ENCODE results near the gene RBM24. TPM values are rescaled to one million over a fixed set of nuclear protein-coding genes. Genes with fewer than 3 reads are reported as not detected.

Gene RBM24
- 181 TPM for total RNA-seq
- long read RNA-seq, transcript RBM24-207 (5 exons, 1,544 nt): minor isoform, 25 of 131 reads
- long read RNA-seq, transcript RBM24-202 (4 exons, 2,703 nt): major isoform, 55 of 131 reads
- long read RNA-seq, partial matches to known transcripts: 3 of 131 reads
- long read RNA-seq, other reads (novel, unspliced or antisense): 42 of 131 reads

- intact Hi-C loops (cut with DNase I): loop anchor here (5.0 kb wide), 1 partner anchor 114 kb away; no protein-coding TSS in a partner anchor
- ATAC-seq: peak; percentile 11
- DNase-seq (ENCODE audit: missing footprints): no peak
These were observed at the start of gene RBM24 for GRCh38 chr6:17281100-17281496. RBM24 (plus strand) TSS chr6:17281361; CDS start chr6:17281582, 221 bp downstream.

- ATAC-seq: no peak
- intact Hi-C loops (cut with DNase I): no loop called here
- no peak for DNase-seq (ENCODE audit: missing footprints)
These were observed 47.6 kb upstream of the RBM24 start for GRCh38 chr6:17233531-17233930.

GRCh38 chr6:17237246-17237645 is 43.9 kb upstream of the RBM24 start:
- intact Hi-C loops (cut with DNase I): no loop called here
- no peak for ATAC-seq

GRCh38 chr6:17239260-17239659 is 41.9 kb upstream of the RBM24 start:
- intact Hi-C loops (cut with DNase I): no loop called here

More at GRCh38 chr6:17237246-17237645, 43.9 kb upstream of the RBM24 start:
- DNase-seq (ENCODE audit: missing footprints): no peak

GRCh38 chr6:17240803-17241500 is 40.2 kb upstream of the RBM24 start:
- intact Hi-C loops (cut with DNase I): no loop called here
- no peak for ATAC-seq
- no peak for DNase-seq (ENCODE audit: missing footprints)

More at GRCh38 chr6:17239260-17239659, 41.9 kb upstream of the RBM24 start:
- ATAC-seq (no peak), DNase-seq (ENCODE audit: missing footprints) (no peak)

GRCh38 chr6:17242087-17242486 is 39.1 kb upstream of the RBM24 start:
- no peak for ATAC-seq
- intact Hi-C loops (cut with DNase I): no loop called here
- no peak for DNase-seq (ENCODE audit: missing footprints)

- intact Hi-C loops (cut with DNase I): no loop called here
- ATAC-seq (no peak), DNase-seq (ENCODE audit: missing footprints) (no peak)
These were observed 30.9 kb upstream of the RBM24 start for GRCh38 chr6:17250237-17250636.

- no peak for ATAC-seq
- intact Hi-C loops (cut with DNase I): no loop called here
- DNase-seq (ENCODE audit: missing footprints): no peak
These were observed 29.2 kb upstream of the RBM24 start for GRCh38 chr6:17251953-17252352.

GRCh38 chr6:17258749-17259148 is 22.4 kb upstream of the RBM24 start:
- intact Hi-C loops (cut with DNase I): no loop called here
- no peak for ATAC-seq

GRCh38 chr6:17265570-17265969 is 15.6 kb upstream of the RBM24 start:
- no peak for DNase-seq (ENCODE audit: missing footprints)
- ATAC-seq: no peak
- intact Hi-C loops (cut with DNase I): no loop called here

More at GRCh38 chr6:17258749-17259148, 22.4 kb upstream of the RBM24 start:
- DNase-seq (ENCODE audit: missing footprints): no peak

GRCh38 chr6:17267566-17267965 is 13.6 kb upstream of the RBM24 start:
- no peak for ATAC-seq
- no peak for DNase-seq (ENCODE audit: missing footprints)

GRCh38 chr6:17268114-17268513 is 13.0 kb upstream of the RBM24 start:
- DNase-seq (ENCODE audit: missing footprints) (no peak), ATAC-seq (no peak)
- intact Hi-C loops (cut with DNase I): no loop called here

More at GRCh38 chr6:17267566-17267965, 13.6 kb upstream of the RBM24 start:
- intact Hi-C loops (cut with DNase I): no loop called here

- intact Hi-C loops (cut with DNase I): no loop called here
- ATAC-seq: no peak
- no peak for DNase-seq (ENCODE audit: missing footprints)
These were observed 11.3 kb upstream of the RBM24 start for GRCh38 chr6:17269840-17270239.

GRCh38 chr6:17271628-17272027 is 9.5 kb upstream of the RBM24 start:
- intact Hi-C loops (cut with DNase I): no loop called here
- no peak for ATAC-seq
- DNase-seq (ENCODE audit: missing footprints): no peak

- DNase-seq (ENCODE audit: missing footprints): no peak
- intact Hi-C loops (cut with DNase I): loop anchor here (5.0 kb wide), 1 partner anchor 64 kb away; no protein-coding TSS in a partner anchor
- ATAC-seq: peak; percentile 66
These were observed 4.4 kb upstream of the RBM24 start for GRCh38 chr6:17276766-17277165.

GRCh38 chr6:17277256-17277655 is 3.9 kb upstream of the RBM24 start:
- ATAC-seq: peak; percentile 49
- intact Hi-C loops (cut with DNase I): loop anchor here (5.0 kb wide), 1 partner anchor 65 kb away; no protein-coding TSS in a partner anchor
- no peak for DNase-seq (ENCODE audit: missing footprints)

- intact Hi-C loops (cut with DNase I): loop anchor here (5.0 kb wide), 1 partner anchor 66 kb away; no protein-coding TSS in a partner anchor
- DNase-seq (ENCODE audit: missing footprints) (no peak), ATAC-seq (no peak)
These were observed 2.7 kb upstream of the RBM24 start for GRCh38 chr6:17278289-17279063.

GRCh38 chr6:17280138-17280537 is 1.0 kb upstream of the RBM24 start:
- no peak for DNase-seq (ENCODE audit: missing footprints)
- ATAC-seq: peak; percentile 21
- intact Hi-C loops (cut with DNase I): loop anchor here (5.0 kb wide), 1 partner anchor 113 kb away; no protein-coding TSS in a partner anchor

- intact Hi-C loops (cut with DNase I): loop anchor here (5.0 kb wide), 1 partner anchor 113 kb away; no protein-coding TSS in a partner anchor
- ATAC-seq: peak; percentile 85
- peak; percentile 79 for DNase-seq (ENCODE audit: missing footprints)
These were observed 540 bp upstream of the RBM24 start for GRCh38 chr6:17280552-17281090.

Data from Right ventricle myocardium inferior (tissue), 1 donor.